Neural crest cell (in vitro differentiated cells): Measurements from ENCODE around the gene SLC43A1. TPM values are rescaled to one million over a fixed set of nuclear protein-coding genes. Genes with fewer than 3 reads are reported as not detected.

Experiments
- DNase-seq: peaks from one replicate; pipeline ENCODE4 v3.0.0; 2021; ENCODE audit warnings: low read depth, mixed read lengths, low spot score
- H3K27ac Mint-ChIP-seq: one replicate; pipeline ENCODE4 v1.8.0; 2021; ENCODE audit warnings: mild to moderate bottlenecking, mixed read lengths; ENCODE audit not compliant: unreplicated experiment
- H3K27me3 Mint-ChIP-seq: 2 replicates; pipeline ENCODE4 v1.8.0; 2021; ENCODE audit warnings: low read depth, mild to moderate bottlenecking, mixed read lengths
- H3K36me3 Mint-ChIP-seq: 2 replicates; pipeline ENCODE4 v1.8.0; 2021; ENCODE audit warnings: low read depth, mild to moderate bottlenecking, mixed read lengths
- H3K4me1 Mint-ChIP-seq: 2 replicates; pipeline ENCODE4 v1.8.0; 2021; ENCODE audit warnings: mixed read lengths
- H3K4me3 Mint-ChIP-seq: one replicate; pipeline ENCODE4 v1.8.0; 2021; ENCODE audit warnings: mild to moderate bottlenecking, mixed read lengths
- H3K9me3 Mint-ChIP-seq: 2 replicates; pipeline ENCODE4 v1.8.0; 2021; ENCODE audit warnings: mixed read lengths
- CTCF ChIP-seq: fragments of 200-600 bp; sonication (generic); conservative IDR thresholded peaks from 2 replicates; pipeline ENCODE4 v1.5.0; 2021; ENCODE audit warnings: antibody characterized with exemption, mild to moderate bottlenecking
- total RNA-seq: library from RNA; stranded (reverse); gene quantifications from 2 replicates; pipeline ENCODE4 v1.2.1, GENCODE V29; 2021

The SLC43A1 gene
- total RNA-seq, 1 donor from 2014 or later, result 4.5 TPM

DNA sequence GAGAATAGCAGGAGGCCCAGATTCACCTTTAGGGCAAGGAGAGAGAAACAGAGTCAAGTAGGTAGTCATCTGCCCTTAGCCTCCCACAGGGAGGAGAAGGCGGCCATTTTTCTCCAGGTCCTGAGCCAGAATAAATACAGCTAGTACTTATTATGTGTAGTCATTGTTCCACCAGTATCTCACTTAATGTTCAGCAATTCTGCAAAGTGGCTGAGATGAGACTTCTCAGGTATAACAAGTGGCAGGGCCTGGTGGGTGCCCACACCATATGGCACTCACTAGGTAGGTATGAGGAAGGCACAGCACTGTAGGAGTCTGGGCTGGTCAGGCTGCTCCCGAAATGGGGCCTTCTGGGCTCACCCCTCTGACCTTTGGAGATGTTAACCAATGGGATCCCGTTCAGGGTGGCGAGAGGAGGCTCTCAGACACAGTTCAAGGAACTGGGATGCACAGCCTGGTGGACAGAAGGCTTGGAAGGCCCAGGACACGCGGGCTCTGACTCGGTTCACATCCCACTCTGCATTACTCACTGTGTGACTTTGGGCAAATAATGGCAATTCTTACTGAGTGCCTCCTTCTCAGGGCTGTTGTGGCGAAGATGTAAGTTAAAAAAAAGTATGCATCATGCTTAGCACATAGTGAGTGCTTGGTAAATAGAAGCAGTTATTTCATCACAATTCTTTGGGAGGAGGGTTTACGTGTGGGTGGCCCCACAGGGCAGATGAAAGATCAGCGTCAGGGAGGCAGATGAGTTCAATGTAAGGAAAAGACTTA is 30.1 kb downstream of the SLC43A1 start:
- no peak overlapping the region for H3K4me3 Mint-ChIP-seq

GRCh38 chr11:57484141-57484710 is 31.3 kb downstream of the SLC43A1 start:
- peaks cover 23% of the 10 kb centered on the region for H3K4me1 Mint-ChIP-seq
- no peaks in the 10 kb centered on the region for H3K9me3 Mint-ChIP-seq
- peak overlapping the region; percentile 8 for H3K4me3 Mint-ChIP-seq
- H3K27me3 Mint-ChIP-seq, result peaks cover 44% of the 10 kb centered on the region
- no peak for TF ChIP-seq CTCF
- no peak overlapping the region for H3K27ac Mint-ChIP-seq
- no peaks in the 10 kb centered on the region for H3K36me3 Mint-ChIP-seq
- no peak for DNase-seq

More for the DNA sequence above, 30.1 kb downstream of the SLC43A1 start:
- no peak for TF ChIP-seq CTCF
- Mint-ChIP-seq H3K4me1 (peaks cover 15% of the 10 kb centered on the region), H3K27ac (no peak overlapping the region), H3K27me3 (peaks cover 33% of the 10 kb centered on the region), H3K9me3 (no peaks in the 10 kb centered on the region), H3K36me3 (no peaks in the 10 kb centered on the region)
- DNase-seq, result no peak

DNA sequence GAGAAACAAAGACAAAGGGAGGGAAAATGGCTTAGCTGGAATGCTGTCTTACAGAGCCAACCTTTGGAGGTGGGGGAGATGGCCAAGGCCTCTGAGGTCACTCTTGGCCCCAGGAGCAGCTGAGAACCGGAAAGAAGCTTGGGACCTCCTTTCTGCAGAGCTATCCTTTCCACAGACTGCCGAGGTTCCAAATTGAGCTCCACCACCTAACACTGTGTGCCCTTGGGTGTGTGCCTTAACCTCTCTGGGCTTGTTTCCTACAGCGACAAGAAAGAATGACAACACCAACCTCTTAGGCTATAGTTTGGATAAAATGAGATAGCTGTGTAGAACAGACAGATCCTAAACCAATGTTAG is 32.0 kb downstream of the SLC43A1 start:
- peaks cover 51% of the 10 kb centered on the region for H3K27me3 Mint-ChIP-seq
- peaks cover 29% of the 10 kb centered on the region for H3K4me1 Mint-ChIP-seq
- H3K36me3 Mint-ChIP-seq, result no peaks in the 10 kb centered on the region
- peak overlapping the region; percentile 68 for H3K4me3 Mint-ChIP-seq
- H3K27ac Mint-ChIP-seq, result no peak overlapping the region
- no peaks in the 10 kb centered on the region for H3K9me3 Mint-ChIP-seq
- no peak for DNase-seq
- TF ChIP-seq CTCF, result no peak

DNA sequence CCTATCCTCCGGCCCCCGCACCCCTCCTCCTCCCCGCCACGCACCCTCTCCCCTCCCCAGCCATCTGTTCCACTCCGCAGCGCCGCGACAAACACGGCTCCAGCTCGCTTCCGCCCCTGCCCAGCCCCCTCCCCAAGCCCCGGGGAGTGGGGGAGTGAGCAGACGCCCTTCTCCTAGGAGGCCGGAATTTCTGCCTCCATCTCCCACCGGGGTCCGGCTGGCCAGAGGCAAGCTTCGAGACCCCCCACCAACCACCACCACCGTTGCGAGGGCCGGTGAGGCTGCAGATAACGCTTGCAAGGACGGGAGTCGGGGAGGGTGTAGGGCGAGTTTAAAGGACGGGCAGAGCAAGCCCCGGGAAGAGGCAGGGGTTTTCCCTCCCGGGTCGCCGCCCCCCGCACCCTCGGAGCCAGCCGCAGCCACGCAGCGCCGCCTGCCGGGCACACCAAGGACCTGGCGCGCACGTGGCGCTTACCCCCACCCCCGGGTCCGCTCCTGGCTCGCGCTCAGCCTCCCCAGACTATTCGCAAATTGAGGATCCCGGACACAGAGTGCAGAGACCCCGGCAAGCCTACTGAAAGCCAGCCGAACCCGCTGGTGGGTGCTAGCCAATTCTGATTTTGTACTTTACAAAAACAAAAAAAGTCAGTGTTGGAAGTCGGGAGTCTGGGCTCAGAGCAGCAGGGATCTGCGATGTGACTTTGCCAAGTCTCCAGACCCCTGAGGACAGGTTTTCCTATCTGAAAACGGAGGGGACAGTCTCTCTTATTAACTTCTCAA is 32.5 kb downstream of the SLC43A1 start:
- peak; percentile 81 for TF ChIP-seq CTCF
- Mint-ChIP-seq H3K4me1 (peaks cover 29% of the 10 kb centered on the region), H3K36me3 (no peaks in the 10 kb centered on the region), H3K27ac (no peak overlapping the region), H3K27me3 (peaks cover 56% of the 10 kb centered on the region), H3K4me3 (peak overlapping the region; percentile 81), H3K9me3 (no peaks in the 10 kb centered on the region)
- DNase-seq, result peak; percentile 72

- H3K27me3 Mint-ChIP-seq, result peaks cover 65% of the 10 kb centered on the region
- H3K9me3 Mint-ChIP-seq, result no peaks in the 10 kb centered on the region
- H3K4me1 Mint-ChIP-seq, result peaks cover 29% of the 10 kb centered on the region
- DNase-seq, result no peak
- no peak for TF ChIP-seq CTCF
- H3K4me3 Mint-ChIP-seq, result peak overlapping the region; percentile 81
- H3K36me3 Mint-ChIP-seq, result no peaks in the 10 kb centered on the region
- H3K27ac Mint-ChIP-seq, result no peak overlapping the region
These were observed 33.4 kb downstream of the SLC43A1 start for GRCh38 chr11:57481915-57482781.
